ENCODE results near the gene FAM83F. TPM values are rescaled to one million over a fixed set of nuclear protein-coding genes. Genes with fewer than 3 reads are reported as not detected.

Gene FAM83F
- total and polyA plus RNA-seq, 4 donors, result 0.39 to 1.5 (median 1.2) TPM

GRCh38 chr22:39967996-39968972 lies 26.5 kb upstream of the FAM83F start:
- WGBS, result 70% methylated on average over 20 of the region's 20 CpGs
- no peak overlapping the region for H3K9ac ChIP-seq (ENCODE audit: low read depth in 1 of 2, low read length in 2 of 2)
- DNase-seq (ENCODE audit: low spot score), result no peak
- no peaks in the 10 kb centered on the region for H3K9me3 ChIP-seq (ENCODE audit: control insufficient read depth in 4 of 4, low read length in 3 of 4)
- no peaks in the 10 kb centered on the region for H3K27me3 ChIP-seq (ENCODE audit: control insufficient read depth in 4 of 4, insufficient read depth in 4 of 4, low read length in 3 of 4)
- H3K27ac ChIP-seq (ENCODE audit: low read depth in 1 of 2, low read length in 2 of 2), result no peak overlapping the region
- H3K4me1 ChIP-seq (ENCODE audit: control insufficient read depth in 4 of 4, insufficient read depth in 4 of 4, low read length in 3 of 4), result peaks cover 0 to 4% (median 0%) of the 10 kb centered on the region in 4 donors
- no peaks in the 10 kb centered on the region for H3K36me3 ChIP-seq (ENCODE audit: control insufficient read depth in 4 of 4, insufficient read depth in 3 of 4, low read depth in 1 of 4, low read length in 3 of 4)
- TF ChIP-seq TAF1 (conservative IDR thresholded peaks at IDR 0.05) (no peak), SP1 (IDR thresholded peaks at IDR 0.05) (peak; percentile 53)
- H3K4me3 ChIP-seq (ENCODE audit: low read depth in 1 of 3, low read length in 3 of 3), result no peak overlapping the region

- Histone ChIP-seq H3K36me3 (ENCODE audit: control insufficient read depth in 4 of 4, insufficient read depth in 3 of 4, low read depth in 1 of 4, low read length in 3 of 4) (no peaks in the 10 kb centered on the region), H3K9ac (ENCODE audit: low read depth in 1 of 2, low read length in 2 of 2) (no peak overlapping the region), H3K4me3 (ENCODE audit: low read depth in 1 of 3, low read length in 3 of 3) (no peak overlapping the region), H3K27ac (ENCODE audit: low read depth in 1 of 2, low read length in 2 of 2) (no peak overlapping the region), H3K27me3 (ENCODE audit: control insufficient read depth in 4 of 4, insufficient read depth in 4 of 4, low read length in 3 of 4) (no peaks in the 10 kb centered on the region), H3K9me3 (ENCODE audit: control insufficient read depth in 4 of 4, low read length in 3 of 4) (no peaks in the 10 kb centered on the region), H3K4me1 (ENCODE audit: control insufficient read depth in 4 of 4, insufficient read depth in 4 of 4, low read length in 3 of 4) (peaks cover 0 to 4% (median 0%) of the 10 kb centered on the region in 4 donors)
- TF ChIP-seq JUND (IDR thresholded peaks at IDR 0.05), result no peak
- TF ChIP-seq HNF4A (conservative IDR thresholded peaks at IDR 0.05), result no peak
- TF ChIP-seq FOXA2 (IDR thresholded peaks at IDR 0.05), result no peak
- TF ChIP-seq HNF4G (IDR thresholded peaks at IDR 0.05), result no peak
- TF ChIP-seq TAF1 (conservative IDR thresholded peaks at IDR 0.05), result no peak
- TF ChIP-seq ATF3 (IDR thresholded peaks at IDR 0.05), result no peak
- TF ChIP-seq SP1 (IDR thresholded peaks at IDR 0.05), result no peak
- no peak for TF ChIP-seq NR2F2 (IDR thresholded peaks at IDR 0.05)
- 96% methylated on average over 10 of the region's 10 CpGs for WGBS
- DNase-seq (ENCODE audit: low spot score), result no peak
Observed at GRCh38 chr22:39970742-39971141, 24.0 kb upstream of the FAM83F start.

- H3K9ac ChIP-seq (ENCODE audit: low read depth in 1 of 2, low read length in 2 of 2), result no peak overlapping the region
- H3K27ac ChIP-seq (ENCODE audit: low read depth in 1 of 2, low read length in 2 of 2), result no peak overlapping the region
- DNase-seq (ENCODE audit: low spot score), result no peak
- no peak for TF ChIP-seq SP1 (IDR thresholded peaks at IDR 0.05)
- no peak overlapping the region for H3K4me3 ChIP-seq (ENCODE audit: low read depth in 1 of 3, low read length in 3 of 3)
- 82% methylated on average over 5 of the region's 5 CpGs for WGBS
- no peaks in the 10 kb centered on the region for H3K27me3 ChIP-seq (ENCODE audit: control insufficient read depth in 4 of 4, insufficient read depth in 4 of 4, low read length in 3 of 4)
- no peaks in the 10 kb centered on the region for H3K9me3 ChIP-seq (ENCODE audit: control insufficient read depth in 4 of 4, low read length in 3 of 4)
- no peaks in the 10 kb centered on the region for H3K36me3 ChIP-seq (ENCODE audit: control insufficient read depth in 4 of 4, insufficient read depth in 3 of 4, low read depth in 1 of 4, low read length in 3 of 4)
- peaks cover 0 to 4% (median 0%) of the 10 kb centered on the region in 4 donors for H3K4me1 ChIP-seq (ENCODE audit: control insufficient read depth in 4 of 4, insufficient read depth in 4 of 4, low read length in 3 of 4)
Observed at GRCh38 chr22:39972641-39973040, 22.1 kb upstream of the FAM83F start.

GRCh38 chr22:39973656-39974055 lies 21.1 kb upstream of the FAM83F start:
- H3K9ac ChIP-seq (ENCODE audit: low read depth in 1 of 2, low read length in 2 of 2), result no peak overlapping the region
- no peaks in the 10 kb centered on the region for H3K9me3 ChIP-seq (ENCODE audit: control insufficient read depth in 4 of 4, low read length in 3 of 4)
- H3K36me3 ChIP-seq (ENCODE audit: control insufficient read depth in 4 of 4, insufficient read depth in 3 of 4, low read depth in 1 of 4, low read length in 3 of 4), result no peaks in the 10 kb centered on the region
- no peak overlapping the region for H3K4me3 ChIP-seq (ENCODE audit: low read depth in 1 of 3, low read length in 3 of 3)
- H3K4me1 ChIP-seq (ENCODE audit: control insufficient read depth in 4 of 4, insufficient read depth in 4 of 4, low read length in 3 of 4), result no peaks in the 10 kb centered on the region
- DNase-seq (ENCODE audit: low spot score), result no peak
- WGBS, result 82% methylated on average over 5 of the region's 5 CpGs
- TF ChIP-seq SP1 (IDR thresholded peaks at IDR 0.05) (no peak), YY1 (IDR thresholded peaks at IDR 0.05) (no peak), REST (IDR thresholded peaks at IDR 0.05) (no peak), NR2F2 (IDR thresholded peaks at IDR 0.05) (no peak), FOXA1 (IDR thresholded peaks at IDR 0.05) (no peak), EGR1 (IDR thresholded peaks at IDR 0.05; ENCODE audit: low read depth in 2 of 2) (no peak), JUND (IDR thresholded peaks at IDR 0.05) (no peak), HNF4G (IDR thresholded peaks at IDR 0.05) (no peak), GABPA (IDR thresholded peaks at IDR 0.05 in 1 of 2, conservative IDR thresholded peaks at IDR 0.05 in 1 of 2) (no peak)
- TF ChIP-seq, protein P1, sequence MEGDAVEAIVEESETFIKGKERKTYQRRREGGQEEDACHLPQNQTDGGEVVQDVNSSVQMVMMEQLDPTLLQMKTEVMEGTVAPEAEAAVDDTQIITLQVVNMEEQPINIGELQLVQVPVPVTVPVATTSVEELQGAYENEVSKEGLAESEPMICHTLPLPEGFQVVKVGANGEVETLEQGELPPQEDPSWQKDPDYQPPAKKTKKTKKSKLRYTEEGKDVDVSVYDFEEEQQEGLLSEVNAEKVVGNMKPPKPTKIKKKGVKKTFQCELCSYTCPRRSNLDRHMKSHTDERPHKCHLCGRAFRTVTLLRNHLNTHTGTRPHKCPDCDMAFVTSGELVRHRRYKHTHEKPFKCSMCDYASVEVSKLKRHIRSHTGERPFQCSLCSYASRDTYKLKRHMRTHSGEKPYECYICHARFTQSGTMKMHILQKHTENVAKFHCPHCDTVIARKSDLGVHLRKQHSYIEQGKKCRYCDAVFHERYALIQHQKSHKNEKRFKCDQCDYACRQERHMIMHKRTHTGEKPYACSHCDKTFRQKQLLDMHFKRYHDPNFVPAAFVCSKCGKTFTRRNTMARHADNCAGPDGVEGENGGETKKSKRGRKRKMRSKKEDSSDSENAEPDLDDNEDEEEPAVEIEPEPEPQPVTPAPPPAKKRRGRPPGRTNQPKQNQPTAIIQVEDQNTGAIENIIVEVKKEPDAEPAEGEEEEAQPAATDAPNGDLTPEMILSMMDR (IDR thresholded peaks at IDR 0.05; ENCODE audit: low read depth, low read length, missing input control), result no peak
- H3K27ac ChIP-seq (ENCODE audit: low read depth in 1 of 2, low read length in 2 of 2), result no peak overlapping the region
- no peaks in the 10 kb centered on the region for H3K27me3 ChIP-seq (ENCODE audit: control insufficient read depth in 4 of 4, insufficient read depth in 4 of 4, low read length in 3 of 4)
